ENCODE measurements around the gene IFTAP.

IFTAP gene

GRCh38 chr11:36600180-36600579 lies 5.9 kb downstream of the IFTAP start:
- no peak for DNase-seq

- DNase-seq = peak; percentile 68
These were observed 6.9 kb downstream of the IFTAP start for GRCh38 chr11:36601155-36601554.

- DNase-seq = no peak
These were observed 7.8 kb downstream of the IFTAP start for GRCh38 chr11:36602135-36602534.

GRCh38 chr11:36605221-36606216 lies 11.2 kb downstream of the IFTAP start:
- DNase-seq = peak; percentile 10

- DNase-seq = no peak
These were observed 14.3 kb downstream of the IFTAP start for GRCh38 chr11:36608491-36609199.

GRCh38 chr11:36609383-36609782 lies 15.1 kb downstream of the IFTAP start:
- peak; percentile 6 for DNase-seq

GRCh38 chr11:36615826-36616225 lies 21.5 kb downstream of the IFTAP start:
- DNase-seq = no peak

- peak; percentile 58 for DNase-seq
These were observed 23.5 kb downstream of the IFTAP start for GRCh38 chr11:36617543-36618362.

- no peak for DNase-seq
These were observed 24.2 kb downstream of the IFTAP start for GRCh38 chr11:36618363-36619047.

GRCh38 chr11:36619502-36619901 lies 25.2 kb downstream of the IFTAP start:
- peak; percentile 67 for DNase-seq

- DNase-seq = no peak
These were observed 25.9 kb downstream of the IFTAP start for GRCh38 chr11:36620246-36620645.

GRCh38 chr11:36622431-36623136 lies 28.3 kb downstream of the IFTAP start:
- DNase-seq = peak; percentile 76

GRCh38 chr11:36623494-36623893 lies 29.2 kb downstream of the IFTAP start:
- DNase-seq = no peak

- DNase-seq = no peak
These were observed 32.7 kb downstream of the IFTAP start for GRCh38 chr11:36627006-36627405.

- no peak for DNase-seq
These were observed 33.2 kb downstream of the IFTAP start for GRCh38 chr11:36627471-36627870.

GRCh38 chr11:36628141-36628540 lies 33.8 kb downstream of the IFTAP start:
- no peak for DNase-seq

- DNase-seq = no peak
These were observed 34.5 kb downstream of the IFTAP start for GRCh38 chr11:36628765-36629244.

- no peak for DNase-seq
These were observed 37.5 kb downstream of the IFTAP start for GRCh38 chr11:36631774-36632173.

GRCh38 chr11:36635066-36635862 lies 41.0 kb downstream of the IFTAP start:
- DNase-seq = no peak

GRCh38 chr11:36638556-36638955 lies 44.3 kb downstream of the IFTAP start:
- DNase-seq = no peak

Data from OCI-M1 (cell line).